GM19455 (cell line): Measurements from ENCODE around the gene CLDN18.

Experiments used
- ATAC-seq: cut with Tn5 transposase; IDR thresholded peaks from one replicate; pipeline ENCODE4 v1.9.1; 2021; ENCODE audit not compliant: unreplicated experiment

CLDN18 gene

DNA sequence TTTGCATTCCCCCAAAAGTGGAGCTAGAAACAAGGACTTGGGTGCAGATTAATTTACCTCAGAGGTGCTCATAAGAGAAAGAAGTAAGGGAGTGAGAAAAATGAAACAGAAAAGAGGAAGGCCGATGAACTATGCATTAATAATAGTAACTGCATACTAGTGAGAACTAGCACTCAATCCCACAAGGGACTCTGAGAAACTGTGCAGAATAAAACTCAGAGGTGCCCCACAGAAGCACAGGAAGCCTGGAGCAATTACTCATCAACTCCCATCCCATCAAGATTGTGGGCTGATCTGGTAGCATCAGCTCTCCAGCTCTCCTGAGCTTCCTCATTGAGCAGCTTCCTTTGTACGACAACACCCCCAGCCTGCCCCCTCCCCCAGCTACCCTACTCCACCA, 50.8 kb downstream of the CLDN18 start:
- no peak for ATAC-seq

DNA sequence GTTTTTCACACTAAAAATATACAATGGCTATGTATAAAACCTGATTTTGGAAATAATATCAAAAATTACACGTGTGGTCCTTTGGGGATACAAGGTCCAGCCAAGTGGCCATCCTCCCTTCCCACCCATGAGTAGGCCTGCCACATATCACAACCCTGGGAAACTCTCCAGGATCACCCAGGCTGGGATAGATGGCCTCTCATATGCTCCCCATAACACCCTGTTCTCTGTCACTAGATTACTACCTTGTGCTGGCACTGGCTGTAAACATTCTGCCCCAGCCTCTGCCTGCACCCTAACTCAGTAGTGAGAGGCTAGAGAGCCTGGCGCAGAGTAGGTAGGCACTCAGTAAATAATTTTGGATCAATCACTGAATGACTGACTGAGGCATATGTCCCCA, 52.1 kb downstream of the CLDN18 start:
- no peak for ATAC-seq

DNA sequence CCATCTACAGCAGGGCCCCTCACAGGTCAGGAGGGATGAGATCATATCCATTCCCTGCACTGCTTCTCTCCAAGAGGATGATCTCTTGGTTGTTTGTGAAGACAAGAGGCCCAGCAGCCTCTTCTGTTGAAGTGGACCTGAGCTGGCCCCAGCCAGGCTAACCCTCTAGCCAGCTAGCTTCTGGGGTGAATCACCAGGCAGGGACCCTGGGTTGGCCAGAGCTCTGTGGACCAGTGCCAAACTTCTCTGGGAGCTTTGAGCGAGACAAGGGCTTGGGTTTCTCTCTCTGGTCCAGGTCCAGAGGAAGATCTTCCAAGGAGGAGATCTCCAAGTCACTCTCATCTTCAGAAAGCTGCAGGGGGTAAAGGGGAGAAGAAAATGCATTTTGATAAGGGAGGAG, 52.7 kb downstream of the CLDN18 start:
- ATAC-seq: no peak

DNA sequence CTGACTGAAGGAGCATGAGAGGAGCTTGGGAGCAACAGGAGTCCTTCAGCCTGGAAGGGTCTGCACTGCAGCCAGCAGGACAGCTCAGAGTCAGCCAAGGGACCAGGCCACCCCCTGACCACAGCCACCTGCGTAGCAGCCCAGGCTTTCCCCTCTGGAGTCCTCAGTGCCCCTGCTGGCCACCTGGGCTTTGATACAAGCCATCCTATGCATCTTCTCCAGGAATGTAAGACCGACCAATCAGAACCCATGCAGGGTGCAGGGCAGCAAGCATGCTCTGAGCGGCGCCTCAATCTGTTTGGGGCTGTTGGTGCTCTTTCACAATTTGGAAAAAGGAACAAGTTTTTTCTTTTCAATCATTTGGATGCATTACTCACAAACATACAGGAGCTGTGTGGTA, 53.5 kb downstream of the CLDN18 start:
- ATAC-seq: no peak

DNA sequence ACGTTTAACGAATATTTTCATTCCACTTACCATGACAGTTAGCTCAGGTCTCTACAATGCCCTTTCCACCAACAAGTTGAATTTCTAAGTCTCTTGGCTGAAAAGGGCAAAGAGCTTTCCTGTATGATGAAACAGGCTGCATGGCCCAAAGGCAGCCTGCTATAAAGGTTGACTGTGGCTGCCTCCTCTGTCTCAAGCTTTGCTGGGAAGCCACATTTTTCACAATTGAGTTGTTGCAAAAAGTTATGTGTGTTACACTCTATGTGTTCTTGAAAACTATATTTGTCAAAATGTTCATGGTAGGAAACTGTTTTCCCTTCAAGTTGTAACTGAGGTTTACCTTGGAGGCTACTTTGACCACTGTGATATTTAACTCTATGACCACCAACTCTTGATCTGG, 56.0 kb downstream of the CLDN18 start:
- peak; percentile 1 for ATAC-seq

DNA sequence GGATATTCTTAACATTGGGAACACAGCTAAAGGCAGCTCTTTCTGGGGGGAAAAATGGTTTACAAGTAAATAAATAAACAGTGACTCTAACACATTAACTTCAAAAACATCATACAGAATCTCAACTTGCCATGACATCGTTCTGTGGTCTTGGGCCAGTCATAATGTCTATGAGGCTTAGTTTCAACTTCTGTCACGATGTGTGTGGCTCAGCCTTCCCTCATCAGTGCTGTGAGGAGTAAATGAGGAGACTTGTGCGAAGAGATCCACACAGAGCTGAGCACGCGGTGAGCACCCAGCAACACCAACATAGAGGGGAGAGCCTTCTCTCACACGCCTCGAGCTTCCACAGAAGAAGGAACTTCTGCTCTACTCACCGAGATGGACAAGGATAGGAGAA, 56.4 kb downstream of the CLDN18 start:
- peak; percentile 71 for ATAC-seq

DNA sequence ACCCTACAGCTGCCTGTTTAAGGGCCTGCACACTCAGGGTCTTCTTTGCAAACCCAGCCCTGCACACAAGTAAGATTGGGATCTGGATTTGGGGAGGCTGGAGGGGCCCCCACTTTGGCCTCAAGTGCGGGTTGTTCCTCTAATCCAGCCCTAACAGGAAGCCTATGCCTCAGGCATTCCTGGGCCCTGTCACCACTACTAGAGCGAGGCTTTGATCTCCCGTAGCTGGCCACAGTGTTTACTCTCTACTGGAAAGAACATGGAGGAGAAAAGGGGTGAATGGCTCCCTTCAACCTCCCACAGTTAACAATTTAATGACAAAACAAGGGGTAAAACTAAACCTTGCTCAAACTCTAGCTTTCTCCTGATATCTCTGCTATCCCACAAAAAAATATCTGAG, 57.0 kb downstream of the CLDN18 start:
- ATAC-seq: no peak

DNA sequence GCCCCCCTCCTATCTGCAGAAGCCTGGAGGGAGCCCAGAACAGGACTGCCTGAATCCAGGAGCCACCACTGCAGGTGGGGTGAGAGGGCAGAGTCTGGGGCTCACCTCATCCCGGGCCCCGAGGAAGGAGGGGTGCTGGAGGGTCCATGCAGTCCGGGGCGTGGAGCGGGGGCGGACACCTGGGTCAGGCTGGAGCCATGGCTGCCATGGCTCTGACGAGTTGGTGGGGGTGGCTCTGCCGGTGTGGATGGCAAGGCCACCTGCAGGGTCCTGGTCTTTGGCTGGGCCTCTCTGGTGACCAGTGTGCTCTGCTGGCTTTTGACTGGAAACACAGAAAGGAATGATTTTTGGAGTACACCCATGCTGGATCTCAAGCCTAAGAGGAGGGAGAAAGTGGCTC, 58.1 kb downstream of the CLDN18 start:
- ATAC-seq: no peak

DNA sequence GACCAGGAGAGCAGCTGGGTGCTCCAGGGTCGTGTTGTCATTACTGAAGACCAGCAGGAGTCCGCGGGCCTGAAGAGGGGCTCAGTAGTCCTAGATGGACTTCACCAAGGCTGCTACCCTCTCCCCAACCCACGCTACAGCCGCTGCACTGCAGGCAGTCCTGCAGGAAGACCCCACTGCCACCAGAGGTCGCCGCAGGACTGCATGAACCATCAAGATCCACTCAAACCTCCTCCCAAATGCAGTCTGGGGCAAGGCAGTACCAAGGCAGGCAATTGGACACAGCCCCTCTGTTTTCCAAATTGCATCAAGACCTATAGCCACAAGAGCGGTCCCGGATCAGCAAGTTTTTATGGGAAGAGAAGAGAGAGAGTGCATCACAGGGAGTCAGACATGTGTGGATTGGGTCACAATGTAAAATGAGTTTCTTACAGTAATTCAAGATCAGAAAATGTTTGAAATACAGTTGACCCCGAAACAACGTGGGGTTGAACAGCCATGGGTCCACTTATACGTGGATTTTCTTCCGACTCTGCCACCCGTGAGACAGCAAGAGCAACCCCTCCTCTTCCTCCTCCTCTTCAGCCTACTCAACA, 58.7 kb downstream of the CLDN18 start:
- peak; percentile 76 for ATAC-seq

DNA sequence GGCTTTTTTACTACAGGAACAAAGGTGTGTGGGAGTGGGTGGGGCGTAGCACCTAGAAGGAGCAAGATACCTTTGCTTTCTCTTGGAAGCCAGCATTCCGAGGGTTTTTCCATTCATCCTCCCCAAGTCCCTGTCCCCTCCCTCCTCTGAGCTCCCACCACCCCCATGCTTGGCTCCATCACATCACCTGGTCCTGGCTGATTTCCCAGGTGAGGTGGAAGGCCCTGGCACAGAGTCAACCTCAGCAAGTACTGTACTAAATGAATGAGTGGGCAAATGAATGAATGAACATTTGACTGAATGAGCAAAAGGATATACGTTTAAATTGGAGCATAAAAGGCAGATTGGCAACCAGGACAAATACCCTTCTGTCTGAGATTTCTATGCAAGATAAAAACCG, 60.0 kb downstream of the CLDN18 start:
- no peak for ATAC-seq

DNA sequence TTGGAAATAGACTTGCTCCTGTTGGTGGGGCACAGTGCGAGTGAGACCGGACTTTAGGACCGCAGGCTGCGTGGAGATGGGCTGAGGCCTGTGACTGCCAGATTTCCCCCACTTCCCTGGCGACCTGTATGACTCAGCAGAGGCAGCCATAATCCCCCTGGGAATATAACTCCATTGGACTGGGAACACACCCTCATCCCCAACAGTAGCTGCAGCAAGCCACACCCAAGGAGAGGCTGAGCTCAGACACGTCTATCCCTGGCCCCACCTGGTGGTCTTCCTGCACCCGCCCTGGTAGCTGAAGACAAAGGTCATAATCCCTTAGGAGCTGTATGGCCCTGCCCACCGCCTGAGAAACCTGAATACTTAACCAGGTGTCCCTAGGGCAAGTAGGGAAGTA, 62.8 kb downstream of the CLDN18 start:
- ATAC-seq: no peak

DNA sequence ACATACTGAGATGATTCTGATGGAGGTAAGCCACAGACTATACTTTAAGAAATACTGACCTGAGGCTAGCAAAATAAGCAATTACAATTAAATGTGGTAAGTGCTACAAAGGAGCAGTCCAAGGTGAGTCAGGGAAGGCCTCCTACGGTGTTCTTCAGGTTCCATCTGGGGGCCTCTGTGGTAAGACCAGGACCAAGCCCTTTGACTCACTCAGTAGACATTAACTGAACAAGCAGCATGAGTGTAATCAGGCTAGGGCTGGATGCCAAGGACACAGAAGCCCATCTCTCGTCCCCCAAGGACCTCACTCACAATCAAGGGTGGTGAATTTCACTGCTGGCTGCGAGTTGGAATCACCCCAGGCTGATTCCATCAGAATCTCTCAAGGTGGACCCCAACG, 68.1 kb downstream of the CLDN18 start:
- no peak for ATAC-seq

DNA sequence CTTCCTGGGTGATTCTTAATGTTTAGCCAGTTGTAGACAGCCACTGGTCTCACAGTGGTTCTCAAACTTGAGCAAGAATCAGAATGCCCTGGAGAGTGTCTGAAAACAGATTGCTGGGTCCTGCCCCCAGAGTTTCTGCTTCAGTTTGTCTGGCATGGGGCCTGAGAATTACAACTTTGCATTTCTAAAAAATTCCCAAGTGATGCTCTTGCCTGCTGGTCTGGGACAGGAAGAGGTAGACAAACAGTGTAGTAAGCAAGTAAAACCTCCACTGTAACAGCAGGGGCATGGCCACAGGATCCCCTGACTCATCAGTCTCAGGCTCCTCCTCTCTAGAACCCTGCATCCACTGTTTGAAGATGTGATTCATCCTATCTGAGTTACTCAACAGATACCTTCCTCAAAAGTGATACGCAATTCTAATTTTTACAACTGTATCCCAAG, 69.0 kb downstream of the CLDN18 start:
- no peak for ATAC-seq

DNA sequence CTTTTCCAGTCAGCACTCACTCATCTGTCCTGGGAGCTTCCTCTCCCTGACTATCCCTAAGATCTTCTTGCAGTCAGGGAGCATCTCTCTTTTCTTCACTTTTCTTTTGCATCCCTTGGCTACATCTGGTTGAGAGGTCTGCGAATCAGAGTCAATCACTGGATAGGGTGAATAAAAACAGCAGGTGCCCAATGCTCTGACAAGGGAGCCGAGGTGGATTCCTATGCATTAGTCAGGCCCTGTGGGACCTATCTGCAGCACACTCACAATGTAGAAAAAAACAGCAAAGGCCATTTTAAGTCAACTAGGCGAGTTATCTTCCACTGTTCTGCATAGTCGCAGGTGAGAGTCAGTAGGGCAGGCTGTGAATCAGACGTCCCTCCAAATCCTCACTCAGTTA, 69.9 kb downstream of the CLDN18 start:
- no peak for ATAC-seq

DNA sequence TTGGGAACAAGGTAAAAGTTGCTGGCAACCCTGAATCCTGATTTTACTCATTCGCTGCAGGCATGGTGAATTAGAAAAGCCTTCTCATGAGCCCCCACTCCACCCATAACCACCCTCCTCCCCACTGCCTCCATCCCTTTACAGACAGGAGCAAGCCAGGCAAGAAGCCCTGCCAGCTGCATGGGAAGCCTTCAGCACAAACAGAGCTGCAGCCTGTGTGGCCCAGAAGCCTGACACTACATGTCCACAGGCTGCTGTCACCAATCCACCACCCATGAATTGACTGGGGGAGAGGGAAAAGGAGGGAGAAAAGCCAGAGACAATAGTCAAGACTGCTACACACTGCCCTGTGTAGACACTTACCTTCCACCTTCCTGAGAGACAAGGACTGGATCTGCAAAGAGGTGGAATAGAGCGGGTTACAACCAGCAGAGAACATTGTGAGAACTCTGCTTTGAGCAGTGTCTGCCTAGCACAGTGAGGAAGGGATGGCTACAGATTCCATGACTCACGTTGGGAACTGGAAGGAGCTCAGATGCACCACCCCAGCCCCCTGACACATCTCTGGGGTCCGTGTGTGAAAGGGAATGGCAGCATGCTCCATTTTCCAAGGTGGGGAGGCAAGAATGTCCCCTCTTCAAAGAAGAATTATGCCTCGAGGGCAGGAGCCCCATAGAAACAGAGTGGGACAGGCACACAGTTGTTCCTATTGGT, 71.6 kb downstream of the CLDN18 start:
- no peak for ATAC-seq

DNA sequence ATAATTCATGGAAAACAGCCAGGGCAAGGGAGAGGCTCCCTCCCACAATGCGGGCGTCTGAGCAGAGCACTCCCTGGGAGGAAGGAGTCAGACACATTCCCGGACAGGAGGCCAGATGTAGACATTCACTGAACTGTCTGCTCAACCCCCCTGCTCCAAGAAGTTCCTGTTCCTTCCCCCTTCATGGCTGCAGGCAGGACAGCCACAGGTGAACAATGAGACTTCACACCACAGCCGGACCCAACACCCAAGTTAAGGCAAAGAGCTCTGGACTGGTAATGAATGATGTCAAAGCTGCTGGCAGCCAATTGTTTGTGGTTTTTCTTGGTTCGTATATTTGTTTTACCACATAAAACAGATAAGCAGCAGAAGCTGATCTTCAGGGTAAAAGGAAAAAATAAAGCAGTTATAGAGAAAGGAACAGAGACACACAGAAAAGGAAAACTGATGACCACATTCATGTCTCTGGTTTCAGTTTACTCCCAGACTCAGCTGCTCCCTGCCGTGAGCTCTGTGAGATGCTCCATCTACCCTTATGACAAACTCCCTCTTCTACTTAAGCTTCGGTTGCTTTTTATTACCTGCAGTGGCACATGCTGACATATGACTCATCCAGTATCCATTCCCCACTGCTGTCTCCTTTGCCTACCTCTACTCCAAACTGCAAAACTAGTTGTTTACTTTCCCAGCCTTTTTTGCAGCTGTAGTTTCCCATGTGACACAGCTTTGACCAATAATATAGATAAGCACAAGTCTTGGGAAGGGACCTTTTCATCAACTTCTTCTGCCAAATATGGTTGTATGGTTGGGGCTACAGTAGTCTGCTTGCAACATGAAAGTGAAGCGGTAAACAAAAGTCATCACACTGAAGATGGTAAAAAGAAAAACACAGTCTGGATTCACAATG, 72.4 kb downstream of the CLDN18 start:
- no peak for ATAC-seq

DNA sequence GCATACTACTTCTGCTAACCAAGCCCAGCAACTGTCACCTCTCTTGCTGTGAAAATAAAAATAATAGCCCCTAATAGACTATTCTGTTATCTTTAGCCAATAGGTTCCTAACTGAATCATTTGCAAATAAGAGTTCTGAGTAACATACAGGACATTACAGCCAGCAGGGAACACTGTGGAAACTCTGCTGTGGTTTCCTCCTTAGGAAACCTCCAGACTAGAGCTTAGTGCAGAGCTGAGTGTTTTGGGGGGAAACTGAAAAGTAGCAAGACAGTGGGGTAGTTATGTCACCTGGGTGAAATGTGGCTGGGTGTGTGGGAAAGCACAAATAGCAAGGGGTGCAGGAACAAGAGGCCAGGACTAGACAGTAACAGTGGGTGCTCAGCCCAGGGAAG, 73.0 kb downstream of the CLDN18 start:
- no peak for ATAC-seq
